ENCODE data around the gene RIPOR3.
"Not testable (repeated sequence)": the region's sequence is repeated elsewhere in the genome, so short reads cannot be mapped to it uniquely, and the experiment has no call there.

The RIPOR3 gene

DNA sequence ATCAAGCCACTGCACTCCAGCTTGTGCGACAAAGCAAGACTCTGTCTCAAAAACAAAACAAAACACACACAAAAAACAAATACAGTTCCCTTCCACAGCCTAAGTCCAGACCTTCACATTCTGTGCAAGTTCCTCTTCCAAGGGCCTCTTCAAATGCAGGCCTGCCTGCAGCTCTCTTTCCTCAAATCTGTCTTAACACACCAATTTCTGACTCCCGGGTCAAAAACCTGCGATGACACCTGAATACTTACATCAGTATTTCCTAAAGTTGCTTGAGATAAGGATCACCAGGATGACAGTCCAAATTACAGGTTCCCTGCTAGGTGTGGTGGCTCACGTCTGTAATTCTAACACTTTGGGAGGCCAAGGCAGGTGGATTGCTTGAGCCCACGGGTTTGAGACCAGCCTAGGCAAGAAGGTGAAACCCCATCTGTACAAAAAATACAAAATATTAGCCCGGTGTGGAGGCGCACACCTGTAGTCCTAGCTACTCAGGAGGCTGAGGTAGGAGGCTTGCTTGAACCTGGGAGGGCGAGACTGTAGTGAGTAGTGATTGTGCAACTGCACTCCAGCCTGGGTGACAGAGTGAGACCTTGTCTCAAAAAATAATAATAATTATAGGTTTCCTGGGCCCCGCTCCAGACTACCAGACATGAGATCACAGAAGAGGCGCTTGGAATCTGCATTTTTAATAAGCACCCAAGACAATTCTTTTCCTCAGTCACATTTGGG is 31.2 kb upstream of the RIPOR3 start:
- H3K4me3 ChIP-seq (ENCODE audit: low read length), result no peak overlapping the region
- no peak overlapping the region for H3K27ac ChIP-seq (ENCODE audit: low read depth, low read length)
- no peaks in the 10 kb centered on the region for H3K9me3 ChIP-seq (ENCODE audit: insufficient read depth, low read depth, low read length)
- no peak overlapping the region for H3K9ac ChIP-seq (ENCODE audit: low read depth, low read length)
- no peaks in the 10 kb centered on the region for H3K36me3 ChIP-seq (ENCODE audit: insufficient read depth, low read length)
- peaks cover 22% of the 10 kb centered on the region for H3K4me1 ChIP-seq (ENCODE audit: insufficient read depth, low read length)
- 91% methylated on average over 10 of the region's 10 CpGs for WGBS
- no peaks in the 10 kb centered on the region for H3K27me3 ChIP-seq (ENCODE audit: insufficient read depth, low read length)

DNA sequence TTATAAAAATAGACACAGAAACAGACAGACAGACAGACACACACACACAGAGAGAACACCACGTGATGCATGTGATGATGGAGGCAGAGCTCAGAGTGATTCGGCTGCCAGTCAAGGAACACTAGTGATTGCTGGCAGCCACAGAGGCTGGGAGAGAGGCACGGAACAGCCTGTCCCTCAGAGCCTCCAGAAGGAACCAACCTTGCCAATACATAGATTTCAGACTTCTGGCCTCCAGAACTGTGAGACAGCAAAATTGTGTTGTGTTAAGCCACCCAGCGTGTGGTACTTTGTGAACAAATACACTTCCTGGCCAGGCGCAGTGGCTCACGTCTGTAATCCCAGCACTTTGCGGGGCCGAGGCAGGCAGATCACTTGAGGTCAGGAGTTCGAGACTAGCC is 30.5 kb upstream of the RIPOR3 start:
- no peaks in the 10 kb centered on the region for H3K27me3 ChIP-seq (ENCODE audit: insufficient read depth, low read length)
- no peak overlapping the region for H3K27ac ChIP-seq (ENCODE audit: low read depth, low read length)
- H3K9me3 ChIP-seq (ENCODE audit: insufficient read depth, low read depth, low read length), result no peaks in the 10 kb centered on the region
- no peak overlapping the region for H3K4me3 ChIP-seq (ENCODE audit: low read length)
- H3K9ac ChIP-seq (ENCODE audit: low read depth, low read length), result no peak overlapping the region
- 90% methylated on average over 9 of the region's 9 CpGs for WGBS
- H3K4me1 ChIP-seq (ENCODE audit: insufficient read depth, low read length), result peaks cover 22% of the 10 kb centered on the region
- H3K36me3 ChIP-seq (ENCODE audit: insufficient read depth, low read length), result no peaks in the 10 kb centered on the region

DNA sequence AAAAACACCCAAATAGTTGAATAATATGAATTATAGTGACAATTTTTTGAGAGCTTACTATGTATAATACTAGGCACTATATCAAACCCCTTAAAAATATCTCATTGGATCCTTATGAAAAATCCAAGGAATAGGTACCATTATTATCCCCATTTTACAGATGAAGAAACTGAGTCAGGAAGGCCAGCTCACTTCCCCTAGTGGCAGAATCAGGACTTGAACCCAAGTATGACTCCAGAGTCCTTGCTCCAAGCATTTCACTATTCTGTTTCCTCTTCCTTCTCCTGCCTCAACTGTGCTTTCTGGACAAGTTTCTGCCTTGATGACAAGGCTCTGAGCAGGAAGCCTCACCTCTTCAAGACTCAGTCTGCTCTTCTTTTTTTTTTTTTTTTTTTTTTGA is 29.2 kb upstream of the RIPOR3 start:
- Histone ChIP-seq H3K9ac (ENCODE audit: low read depth, low read length) (no peak overlapping the region), H3K4me1 (ENCODE audit: insufficient read depth, low read length) (peaks cover 22% of the 10 kb centered on the region), H3K36me3 (ENCODE audit: insufficient read depth, low read length) (no peaks in the 10 kb centered on the region), H3K9me3 (ENCODE audit: insufficient read depth, low read depth, low read length) (no peaks in the 10 kb centered on the region), H3K27me3 (ENCODE audit: insufficient read depth, low read length) (no peaks in the 10 kb centered on the region), H3K27ac (ENCODE audit: low read depth, low read length) (no peak overlapping the region), H3K4me3 (ENCODE audit: low read length) (no peak overlapping the region)

DNA sequence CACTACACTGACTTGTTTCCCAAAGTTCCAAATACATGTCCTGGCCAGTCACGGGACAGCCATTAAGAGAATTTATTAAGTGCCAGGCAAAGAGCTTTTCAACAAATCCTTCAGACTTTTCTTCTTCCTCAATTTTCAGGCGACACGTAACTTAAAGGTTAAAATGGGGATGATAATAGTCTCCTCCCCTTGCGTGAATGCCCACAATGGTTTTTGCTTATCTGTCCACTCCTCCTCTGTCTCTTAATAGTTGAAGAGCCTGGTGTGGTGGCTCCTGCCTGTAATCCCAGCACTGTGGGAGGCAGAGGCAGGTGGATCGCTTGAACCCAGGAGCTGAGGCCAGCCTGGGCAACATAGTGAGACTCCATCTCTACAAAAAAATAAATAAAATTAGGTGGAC is 28.7 kb upstream of the RIPOR3 start:
- Histone ChIP-seq H3K36me3 (ENCODE audit: insufficient read depth, low read length) (no peaks in the 10 kb centered on the region), H3K4me3 (ENCODE audit: low read length) (no peak overlapping the region), H3K9ac (ENCODE audit: low read depth, low read length) (no peak overlapping the region), H3K27me3 (ENCODE audit: insufficient read depth, low read length) (no peaks in the 10 kb centered on the region), H3K4me1 (ENCODE audit: insufficient read depth, low read length) (peaks cover 17% of the 10 kb centered on the region), H3K9me3 (ENCODE audit: insufficient read depth, low read depth, low read length) (no peaks in the 10 kb centered on the region), H3K27ac (ENCODE audit: low read depth, low read length) (no peak overlapping the region)
- WGBS, result 88% methylated on average over 3 of the region's 5 CpGs

DNA sequence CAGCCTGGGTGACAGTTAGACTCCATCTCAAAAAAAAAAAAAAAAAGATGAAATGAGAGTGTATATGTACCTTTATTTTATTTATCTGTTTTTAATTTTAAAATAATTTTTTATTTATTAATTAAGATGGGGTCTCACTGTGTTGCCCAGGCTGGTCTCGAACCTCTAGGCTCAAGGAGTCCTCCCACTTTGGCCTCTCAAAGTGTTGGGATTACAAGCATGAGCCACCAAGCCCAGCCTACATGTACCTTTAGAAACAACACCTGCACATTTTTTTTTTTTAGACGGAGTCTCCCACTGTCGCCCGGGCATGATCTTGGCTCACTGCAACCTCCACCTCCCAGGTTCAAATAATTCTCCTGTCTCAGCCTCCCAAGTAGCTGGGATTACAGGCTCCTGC is 28.0 kb upstream of the RIPOR3 start:
- Histone ChIP-seq H3K9me3 (ENCODE audit: insufficient read depth, low read depth, low read length) (no peaks in the 10 kb centered on the region), H3K4me1 (ENCODE audit: insufficient read depth, low read length) (peaks cover 10% of the 10 kb centered on the region), H3K27me3 (ENCODE audit: insufficient read depth, low read length) (no peaks in the 10 kb centered on the region), H3K36me3 (ENCODE audit: insufficient read depth, low read length) (no peaks in the 10 kb centered on the region), H3K4me3 (ENCODE audit: low read length) (no peak overlapping the region), H3K9ac (ENCODE audit: low read depth, low read length) (no peak overlapping the region), H3K27ac (ENCODE audit: low read depth, low read length) (no peak overlapping the region)
- 99% methylated on average over 4 of the region's 4 CpGs for WGBS

DNA sequence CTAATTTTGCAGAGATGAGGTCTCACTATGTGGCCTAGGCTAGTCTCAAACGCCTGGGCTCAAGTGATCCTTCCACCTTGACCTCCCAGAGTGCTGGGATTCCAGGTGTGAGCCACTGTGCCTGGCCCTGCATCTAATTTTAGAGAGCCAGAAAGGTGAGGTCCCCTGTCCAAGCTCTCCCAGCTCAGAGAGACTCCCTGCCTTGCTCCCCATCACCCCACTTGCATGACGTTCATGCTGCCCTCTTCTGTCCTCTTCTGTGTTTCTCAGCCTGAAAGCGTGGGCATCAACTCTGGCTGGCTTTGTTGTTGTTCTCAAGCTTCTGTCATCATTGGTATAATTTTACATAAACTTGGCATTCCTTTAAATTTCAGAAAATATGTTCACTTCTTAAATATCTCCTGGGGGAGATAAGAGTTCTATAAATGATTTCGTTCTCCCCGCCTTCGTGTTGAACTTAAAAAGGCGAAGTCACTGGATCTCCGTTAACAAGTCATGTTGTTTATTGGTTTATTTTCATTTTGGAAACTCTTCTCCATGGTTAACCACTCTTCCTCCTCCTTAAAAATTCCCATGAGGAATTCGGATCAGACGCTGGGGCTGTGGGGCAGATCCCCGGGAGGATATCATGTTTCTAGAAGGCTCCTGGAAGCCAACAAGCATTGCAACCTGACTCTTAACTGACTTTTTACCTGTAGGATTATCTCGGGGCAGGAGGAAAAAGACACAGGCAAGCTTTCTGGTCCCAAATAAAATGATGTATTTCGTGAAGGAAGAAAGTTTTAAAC is 26.8 kb upstream of the RIPOR3 start:
- 65% methylated on average over 11 of the region's 13 CpGs for whole genome bisulfite sequencing
- Histone ChIP-seq H3K27ac (ENCODE audit: low read depth, low read length) (no peak overlapping the region), H3K4me3 (ENCODE audit: low read length) (no peak overlapping the region), H3K36me3 (ENCODE audit: insufficient read depth, low read length) (no peaks in the 10 kb centered on the region), H3K4me1 (ENCODE audit: insufficient read depth, low read length) (peaks cover 8% of the 10 kb centered on the region), H3K9me3 (ENCODE audit: insufficient read depth, low read depth, low read length) (no peaks in the 10 kb centered on the region), H3K9ac (ENCODE audit: low read depth, low read length) (no peak overlapping the region), H3K27me3 (ENCODE audit: insufficient read depth, low read length) (no peaks in the 10 kb centered on the region)

DNA sequence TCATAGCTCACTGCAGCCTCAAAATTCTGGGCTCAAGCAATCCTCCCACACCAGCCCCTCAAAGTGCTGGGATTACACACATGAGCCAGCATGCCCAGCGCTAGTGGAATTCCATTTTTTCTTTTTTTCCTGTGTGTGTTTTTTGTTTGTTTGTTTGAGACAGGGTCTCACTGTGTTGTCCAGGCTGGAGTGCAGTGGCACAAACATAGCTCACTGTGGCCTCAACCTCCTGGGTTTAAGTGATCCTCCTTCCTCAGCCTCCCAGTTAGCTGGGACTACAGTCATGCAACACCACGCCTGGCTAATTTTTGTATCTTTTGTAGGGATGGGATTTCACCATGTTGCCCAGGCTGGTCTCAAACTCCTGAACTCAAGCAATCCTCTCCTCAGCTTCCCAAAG is 26.0 kb upstream of the RIPOR3 start:
- H3K4me1 ChIP-seq (ENCODE audit: insufficient read depth, low read length), result peaks cover 8% of the 10 kb centered on the region
- no peak overlapping the region for H3K4me3 ChIP-seq (ENCODE audit: low read length)
- no peaks in the 10 kb centered on the region for H3K36me3 ChIP-seq (ENCODE audit: insufficient read depth, low read length)
- no peaks in the 10 kb centered on the region for H3K9me3 ChIP-seq (ENCODE audit: insufficient read depth, low read depth, low read length)
- H3K27me3 ChIP-seq (ENCODE audit: insufficient read depth, low read length), result no peaks in the 10 kb centered on the region
- H3K9ac ChIP-seq (ENCODE audit: low read depth, low read length), result no peak overlapping the region
- WGBS, result 89% methylated on average over 2 of the region's 2 CpGs
- H3K27ac ChIP-seq (ENCODE audit: low read depth, low read length), result no peak overlapping the region

DNA sequence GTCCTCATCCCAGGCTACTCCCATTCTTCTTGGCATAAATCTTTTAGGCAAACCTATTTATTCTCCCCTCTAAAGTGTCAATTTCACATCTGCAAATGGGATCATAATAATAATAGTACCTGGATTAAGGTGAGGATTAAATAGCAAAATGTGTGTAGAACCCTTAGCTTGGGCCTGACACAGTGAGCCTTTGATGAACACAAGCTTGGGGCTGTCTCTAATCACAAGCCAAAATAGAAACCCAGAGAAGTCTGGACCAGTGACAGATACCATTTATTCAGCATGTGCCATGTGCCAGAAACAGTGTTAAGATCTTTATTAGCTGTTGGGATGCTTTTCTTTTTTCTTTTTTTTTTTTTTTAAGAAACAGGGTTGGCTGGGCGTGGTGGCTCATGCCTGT is 25.2 kb upstream of the RIPOR3 start:
- Histone ChIP-seq H3K9ac (ENCODE audit: low read depth, low read length) (no peak overlapping the region), H3K9me3 (ENCODE audit: insufficient read depth, low read depth, low read length) (no peaks in the 10 kb centered on the region), H3K4me3 (ENCODE audit: low read length) (no peak overlapping the region), H3K4me1 (ENCODE audit: insufficient read depth, low read length) (peaks cover 8% of the 10 kb centered on the region), H3K36me3 (ENCODE audit: insufficient read depth, low read length) (no peaks in the 10 kb centered on the region), H3K27me3 (ENCODE audit: insufficient read depth, low read length) (no peaks in the 10 kb centered on the region), H3K27ac (ENCODE audit: low read depth, low read length) (no peak overlapping the region)
- WGBS, result no CpG with 5 or more reads among the region's 1 CpG

DNA sequence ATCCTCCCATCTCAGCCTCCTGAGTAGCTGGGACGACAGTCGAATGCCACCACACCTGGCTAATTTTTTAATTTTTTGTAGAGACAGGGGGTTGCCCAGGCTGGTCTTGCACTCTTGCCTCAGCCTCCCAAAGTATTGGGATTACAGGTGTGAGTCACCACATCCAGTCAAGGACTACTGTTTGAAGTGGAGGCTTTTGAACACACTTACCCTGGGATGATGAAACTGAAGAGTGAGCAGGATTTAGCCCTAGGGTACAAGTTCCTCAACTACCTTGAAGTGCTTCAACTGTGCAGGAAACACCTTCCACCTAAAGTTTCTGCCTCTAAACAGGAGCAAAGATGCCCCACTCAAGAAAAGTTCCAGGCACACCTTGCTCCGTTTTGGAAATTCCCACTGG is 24.4 kb upstream of the RIPOR3 start:
- peaks cover 8% of the 10 kb centered on the region for H3K4me1 ChIP-seq (ENCODE audit: insufficient read depth, low read length)
- H3K27ac ChIP-seq (ENCODE audit: low read depth, low read length), result no peak overlapping the region
- H3K9ac ChIP-seq (ENCODE audit: low read depth, low read length), result no peak overlapping the region
- no peaks in the 10 kb centered on the region for H3K27me3 ChIP-seq (ENCODE audit: insufficient read depth, low read length)
- H3K36me3 ChIP-seq (ENCODE audit: insufficient read depth, low read length), result no peaks in the 10 kb centered on the region
- WGBS, result 84% methylated on average over 3 of the region's 3 CpGs
- H3K9me3 ChIP-seq (ENCODE audit: insufficient read depth, low read depth, low read length), result no peaks in the 10 kb centered on the region
- no peak overlapping the region for H3K4me3 ChIP-seq (ENCODE audit: low read length)

DNA sequence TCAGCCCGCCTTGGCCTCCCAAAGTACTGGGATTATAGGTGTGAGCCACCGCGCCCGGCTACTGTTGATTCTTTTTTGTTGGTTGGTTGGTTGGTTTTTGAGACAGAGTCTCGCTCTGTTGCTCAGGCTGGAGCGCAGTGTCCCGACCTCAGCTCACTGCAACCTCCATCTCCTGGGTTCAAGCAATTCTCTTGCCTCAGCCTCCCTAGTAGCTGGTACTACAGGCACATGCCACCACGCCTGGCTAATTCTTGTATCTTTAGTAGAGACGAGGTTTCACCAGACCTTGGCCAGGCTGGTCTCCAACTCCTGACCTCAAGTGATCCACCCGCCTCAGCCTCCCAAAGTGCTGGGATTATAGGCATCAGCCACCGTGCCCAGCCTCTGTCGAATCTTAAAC is 23.1 kb upstream of the RIPOR3 start:
- H3K27ac ChIP-seq (ENCODE audit: low read depth, low read length); H3K9me3 ChIP-seq (ENCODE audit: insufficient read depth, low read depth, low read length); H3K27me3 ChIP-seq (ENCODE audit: insufficient read depth, low read length); H3K9ac ChIP-seq (ENCODE audit: low read depth, low read length); H3K36me3 ChIP-seq (ENCODE audit: insufficient read depth, low read length); H3K4me3 ChIP-seq (ENCODE audit: low read length); H3K4me1 ChIP-seq (ENCODE audit: insufficient read depth, low read length): not testable (repeated sequence)
- 98% methylated on average over 12 of the region's 12 CpGs for WGBS

DNA sequence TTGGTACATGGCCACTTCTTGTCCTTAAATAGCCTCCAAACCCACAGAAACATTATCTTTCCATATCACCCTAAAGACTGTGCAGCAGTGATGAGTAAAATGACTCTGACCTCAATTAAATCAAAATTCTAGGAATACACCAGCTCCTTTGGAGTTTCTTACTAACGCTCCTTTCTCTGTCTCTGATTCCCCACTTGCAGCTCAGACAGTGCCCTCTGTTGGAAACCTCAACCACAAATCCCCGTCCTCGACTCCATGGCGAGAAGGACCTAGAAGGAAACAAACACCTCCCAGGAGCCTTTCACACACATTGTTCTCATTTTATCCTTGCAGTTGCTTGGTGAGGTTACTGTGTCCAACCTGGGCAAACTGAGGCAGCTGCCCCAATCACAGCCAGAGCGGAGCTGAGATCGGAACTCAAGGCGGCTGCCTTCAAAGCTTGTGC is 22.3 kb upstream of the RIPOR3 start:
- no peaks in the 10 kb centered on the region for H3K36me3 ChIP-seq (ENCODE audit: insufficient read depth, low read length)
- no peaks in the 10 kb centered on the region for H3K9me3 ChIP-seq (ENCODE audit: insufficient read depth, low read depth, low read length)
- no peak overlapping the region for H3K9ac ChIP-seq (ENCODE audit: low read depth, low read length)
- no peak overlapping the region for H3K27ac ChIP-seq (ENCODE audit: low read depth, low read length)
- H3K4me1 ChIP-seq (ENCODE audit: insufficient read depth, low read length), result peaks cover 8% of the 10 kb centered on the region
- 59% methylated on average over 7 of the region's 7 CpGs for WGBS
- no peaks in the 10 kb centered on the region for H3K27me3 ChIP-seq (ENCODE audit: insufficient read depth, low read length)
- no peak overlapping the region for H3K4me3 ChIP-seq (ENCODE audit: low read length)
